Neural cell (in vitro differentiated cells): ENCODE results near the gene STAT4. TPM values are rescaled to one million over a fixed set of nuclear protein-coding genes. Genes with fewer than 3 reads are reported as not detected.

Source experiments
- H2AFZ ChIP-seq: fragments of 200-600, 300-800 bp; sonication (generic), shearing (Covaris generic); 2 replicates; pipeline ENCODE4 v1.6.0; 2014; ENCODE audit warnings: low read depth, mild to moderate bottlenecking, antibody characterized with exemption, low read length, moderate library complexity
- H3F3A ChIP-seq: fragments of 200-600 bp; shearing (Covaris generic); 2 replicates; pipeline ENCODE4 v1.6.1; 2016; ENCODE audit warnings: mild to moderate bottlenecking, moderate library complexity, mixed read lengths, antibody characterized with exemption, low read length; ENCODE audit not compliant: insufficient read depth, poor library complexity, severe bottlenecking
- H3K27ac ChIP-seq: fragments of 200-600, 300-800 bp; sonication (generic), shearing (Covaris generic); 2 replicates; pipeline ENCODE4 v1.5.1; 2014; ENCODE audit warnings: mild to moderate bottlenecking, low read length, moderate library complexity
- H3K27me3 ChIP-seq: fragments of 300-800, 200-600 bp; sonication (generic), shearing (Covaris generic); 2 replicates; pipeline ENCODE4 v1.6.0; 2014; ENCODE audit warnings: mild to moderate bottlenecking, low read depth, low read length, moderate library complexity; ENCODE audit not compliant: insufficient read depth
- H3K36me3 ChIP-seq: fragments of 300-800, 200-600 bp; sonication (generic), shearing (Covaris generic); 2 replicates; pipeline ENCODE4 v1.5.1; 2014; ENCODE audit warnings: mild to moderate bottlenecking, antibody characterized with exemption, low read length, moderate library complexity; ENCODE audit not compliant: insufficient read depth
- H3K4me2 ChIP-seq: fragments of 300-800, 200-600 bp; sonication (generic), shearing (Covaris generic); 2 replicates; pipeline ENCODE4 v1.6.0; 2014; ENCODE audit warnings: mild to moderate bottlenecking, low read length
- H3K4me3 ChIP-seq: fragments of 300-800, 200-600 bp; sonication (generic), shearing (Covaris generic); 2 replicates; pipeline ENCODE4 v1.5.1; 2014; ENCODE audit warnings: mild to moderate bottlenecking, low read length, moderate library complexity
- H3K79me2 ChIP-seq: fragments of 200-600 bp; shearing (Covaris generic); replicated peaks from 2 replicates; pipeline ENCODE4 v1.6.0; 2014; ENCODE audit warnings: mild to moderate bottlenecking, low read length, moderate library complexity; ENCODE audit not compliant: insufficient read depth
- H3K9ac ChIP-seq: fragments of 300-800, 200-600 bp; sonication (generic), shearing (Covaris generic); 2 replicates; pipeline ENCODE4 v1.6.1; 2016; ENCODE audit warnings: mild to moderate bottlenecking, low read length, mixed read lengths
- H3K9me2 ChIP-seq: fragments of 200-600 bp; shearing (Covaris generic); 2 replicates; pipeline ENCODE4 v1.6.1; 2016; ENCODE audit warnings: mild to moderate bottlenecking, low read length, mixed read lengths; ENCODE audit not compliant: insufficient read depth
- H3K9me3 ChIP-seq: fragments of 200-600, 300-800 bp; sonication (generic), shearing (Covaris generic); 2 replicates; pipeline ENCODE4 v1.6.1; 2016; ENCODE audit warnings: mild to moderate bottlenecking, mixed run types, low read length, moderate library complexity, mixed read lengths
- H4K20me1 ChIP-seq: fragments of 200-600 bp; shearing (Covaris generic); 2 replicates; pipeline ENCODE4 v1.6.1; 2016; ENCODE audit warnings: mild to moderate bottlenecking, mixed run types; ENCODE audit not compliant: insufficient read depth
- EP300 ChIP-seq: fragments of 450-650 bp; conservative IDR thresholded peaks from 2 replicates; pipeline ENCODE4 v1.6.1; 2014; ENCODE audit warnings: antibody characterized with exemption, mild to moderate bottlenecking, moderate library complexity; ENCODE audit not compliant: poor library complexity, severe bottlenecking
- EZH2 ChIP-seq: fragments of 200-600, 300-800 bp; shearing (Covaris generic), sonication (generic); IDR thresholded peaks from 2 replicates; pipeline ENCODE4 v1.6.1; 2014; ENCODE audit warnings: antibody characterized with exemption, low read length, borderline replicate concordance, mild to moderate bottlenecking; ENCODE audit not compliant: insufficient read depth, poor library complexity, severe bottlenecking
- MXI1 ChIP-seq: fragments of 450-650 bp; conservative IDR thresholded peaks from 2 replicates; pipeline ENCODE4 v1.6.1; 2014; ENCODE audit warnings: antibody characterized with exemption, mild to moderate bottlenecking; ENCODE audit not compliant: poor library complexity, severe bottlenecking
- POLR2AphosphoS5 ChIP-seq: IDR thresholded peaks from 2 replicates; pipeline ENCODE4 v1.6.1; 2012
- RAD21 ChIP-seq: fragments of 450-650 bp; conservative IDR thresholded peaks from 2 replicates; pipeline ENCODE4 v1.6.1; 2014; ENCODE audit warnings: antibody characterized with exemption, mild to moderate bottlenecking, moderate library complexity
- SMC3 ChIP-seq: fragments of 450-650 bp; conservative IDR thresholded peaks from 2 replicates; pipeline ENCODE4 v1.6.1; 2014; ENCODE audit warnings: antibody characterized with exemption, mild to moderate bottlenecking, moderate library complexity; ENCODE audit not compliant: poor library complexity
- TAF1 ChIP-seq: IDR thresholded peaks from 2 replicates; pipeline ENCODE4 v1.6.1; 2012; ENCODE audit warnings: low read depth
- polyA plus RNA-seq: library from polyadenylated mRNA; depleted of rRNA; stranded (reverse); fragments of >200 nt; gene quantifications from 2 replicates; pipeline ENCODE4 v1.2.3, GENCODE V29; 2014
- TF ChIP-seq, protein P1 (sequence below): fragments of 450-650 bp; IDR thresholded peaks from 2 replicates; pipeline ENCODE4 v1.5.1; 2014; ENCODE audit warnings: antibody characterized with exemption, mild to moderate bottlenecking, moderate library complexity; ENCODE audit not compliant: poor library complexity, severe bottlenecking
- TF ChIP-seq, protein P2 (sequence below): IDR thresholded peaks from 2 replicates; pipeline ENCODE4 v1.6.1; 2012; ENCODE audit warnings: borderline replicate concordance

The STAT4 gene
- polyA plus RNA-seq, 1 donor from 2014 or later: 3.7 TPM

DNA sequence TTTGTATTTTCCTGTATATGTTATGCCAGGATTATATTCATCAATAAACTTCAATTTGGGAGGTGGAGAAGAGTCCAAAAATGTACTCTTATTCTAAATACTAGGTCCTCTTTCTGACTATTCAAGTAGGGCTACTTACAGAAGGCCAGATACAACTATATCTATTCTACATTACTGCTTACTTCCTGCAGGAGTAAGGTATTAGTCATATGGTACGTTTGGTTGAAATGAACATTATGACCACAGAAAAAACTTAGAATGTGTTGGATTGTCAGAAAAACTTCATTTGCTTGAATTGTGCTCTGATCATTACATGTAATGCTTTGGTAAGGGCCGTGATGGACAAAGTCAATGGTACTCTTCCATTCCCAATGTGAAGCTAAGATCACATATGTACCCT lies 35.0 kb downstream of the STAT4 start:
- H3K9me2 ChIP-seq: no peaks in the 10 kb centered on the region
- no peaks in the 10 kb centered on the region for H4K20me1 ChIP-seq
- H2AFZ ChIP-seq: no peak overlapping the region
- no peaks in the 10 kb centered on the region for H3K36me3 ChIP-seq
- H3K4me3 ChIP-seq: no peak overlapping the region
- H3K27ac ChIP-seq: no peak overlapping the region
- no peaks in the 10 kb centered on the region for H3K79me2 ChIP-seq
- H3F3A ChIP-seq: no peaks in the 10 kb centered on the region
- H3K27me3 ChIP-seq: no peaks in the 10 kb centered on the region
- H3K9me3 ChIP-seq: no peaks in the 10 kb centered on the region
- no peak overlapping the region for H3K4me2 ChIP-seq
- TF ChIP-seq EP300 (no peak), EZH2 (no peak), SMC3 (no peak)
- H3K9ac ChIP-seq: no peak overlapping the region

GRCh38 chr2:191115391-191115790 lies 35.4 kb downstream of the STAT4 start:
- Histone ChIP-seq H3K4me3 (no peak overlapping the region), H3K27me3 (no peaks in the 10 kb centered on the region), H3K9ac (no peak overlapping the region), H3F3A (no peaks in the 10 kb centered on the region), H2AFZ (no peak overlapping the region), H3K27ac (no peak overlapping the region), H4K20me1 (no peaks in the 10 kb centered on the region), H3K4me2 (no peak overlapping the region), H3K9me2 (no peaks in the 10 kb centered on the region), H3K9me3 (no peaks in the 10 kb centered on the region), H3K79me2 (no peaks in the 10 kb centered on the region), H3K36me3 (no peaks in the 10 kb centered on the region)
- TF ChIP-seq MXI1: no peak
- no peak for TF ChIP-seq RAD21
- TF ChIP-seq EZH2: no peak
- no peak for TF ChIP-seq EP300

- H3K4me2 ChIP-seq: no peak overlapping the region
- H3K9me3 ChIP-seq: no peaks in the 10 kb centered on the region
- no peaks in the 10 kb centered on the region for H3K36me3 ChIP-seq
- no peaks in the 10 kb centered on the region for H3F3A ChIP-seq
- H4K20me1 ChIP-seq: no peaks in the 10 kb centered on the region
- H3K9me2 ChIP-seq: no peaks in the 10 kb centered on the region
- H3K79me2 ChIP-seq: no peaks in the 10 kb centered on the region
- no peak overlapping the region for H3K27ac ChIP-seq
- H3K4me3 ChIP-seq: no peak overlapping the region
- no peaks in the 10 kb centered on the region for H3K27me3 ChIP-seq
- H3K9ac ChIP-seq: no peak overlapping the region
- TF ChIP-seq EP300: no peak
- no peak for TF ChIP-seq EZH2
- TF ChIP-seq MXI1: no peak
- TF ChIP-seq SMC3: no peak
- TF ChIP-seq TAF1: no peak
- TF ChIP-seq, protein P1, sequence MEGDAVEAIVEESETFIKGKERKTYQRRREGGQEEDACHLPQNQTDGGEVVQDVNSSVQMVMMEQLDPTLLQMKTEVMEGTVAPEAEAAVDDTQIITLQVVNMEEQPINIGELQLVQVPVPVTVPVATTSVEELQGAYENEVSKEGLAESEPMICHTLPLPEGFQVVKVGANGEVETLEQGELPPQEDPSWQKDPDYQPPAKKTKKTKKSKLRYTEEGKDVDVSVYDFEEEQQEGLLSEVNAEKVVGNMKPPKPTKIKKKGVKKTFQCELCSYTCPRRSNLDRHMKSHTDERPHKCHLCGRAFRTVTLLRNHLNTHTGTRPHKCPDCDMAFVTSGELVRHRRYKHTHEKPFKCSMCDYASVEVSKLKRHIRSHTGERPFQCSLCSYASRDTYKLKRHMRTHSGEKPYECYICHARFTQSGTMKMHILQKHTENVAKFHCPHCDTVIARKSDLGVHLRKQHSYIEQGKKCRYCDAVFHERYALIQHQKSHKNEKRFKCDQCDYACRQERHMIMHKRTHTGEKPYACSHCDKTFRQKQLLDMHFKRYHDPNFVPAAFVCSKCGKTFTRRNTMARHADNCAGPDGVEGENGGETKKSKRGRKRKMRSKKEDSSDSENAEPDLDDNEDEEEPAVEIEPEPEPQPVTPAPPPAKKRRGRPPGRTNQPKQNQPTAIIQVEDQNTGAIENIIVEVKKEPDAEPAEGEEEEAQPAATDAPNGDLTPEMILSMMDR: no peak
- no peak for TF ChIP-seq POLR2AphosphoS5
- TF ChIP-seq, protein P2, sequence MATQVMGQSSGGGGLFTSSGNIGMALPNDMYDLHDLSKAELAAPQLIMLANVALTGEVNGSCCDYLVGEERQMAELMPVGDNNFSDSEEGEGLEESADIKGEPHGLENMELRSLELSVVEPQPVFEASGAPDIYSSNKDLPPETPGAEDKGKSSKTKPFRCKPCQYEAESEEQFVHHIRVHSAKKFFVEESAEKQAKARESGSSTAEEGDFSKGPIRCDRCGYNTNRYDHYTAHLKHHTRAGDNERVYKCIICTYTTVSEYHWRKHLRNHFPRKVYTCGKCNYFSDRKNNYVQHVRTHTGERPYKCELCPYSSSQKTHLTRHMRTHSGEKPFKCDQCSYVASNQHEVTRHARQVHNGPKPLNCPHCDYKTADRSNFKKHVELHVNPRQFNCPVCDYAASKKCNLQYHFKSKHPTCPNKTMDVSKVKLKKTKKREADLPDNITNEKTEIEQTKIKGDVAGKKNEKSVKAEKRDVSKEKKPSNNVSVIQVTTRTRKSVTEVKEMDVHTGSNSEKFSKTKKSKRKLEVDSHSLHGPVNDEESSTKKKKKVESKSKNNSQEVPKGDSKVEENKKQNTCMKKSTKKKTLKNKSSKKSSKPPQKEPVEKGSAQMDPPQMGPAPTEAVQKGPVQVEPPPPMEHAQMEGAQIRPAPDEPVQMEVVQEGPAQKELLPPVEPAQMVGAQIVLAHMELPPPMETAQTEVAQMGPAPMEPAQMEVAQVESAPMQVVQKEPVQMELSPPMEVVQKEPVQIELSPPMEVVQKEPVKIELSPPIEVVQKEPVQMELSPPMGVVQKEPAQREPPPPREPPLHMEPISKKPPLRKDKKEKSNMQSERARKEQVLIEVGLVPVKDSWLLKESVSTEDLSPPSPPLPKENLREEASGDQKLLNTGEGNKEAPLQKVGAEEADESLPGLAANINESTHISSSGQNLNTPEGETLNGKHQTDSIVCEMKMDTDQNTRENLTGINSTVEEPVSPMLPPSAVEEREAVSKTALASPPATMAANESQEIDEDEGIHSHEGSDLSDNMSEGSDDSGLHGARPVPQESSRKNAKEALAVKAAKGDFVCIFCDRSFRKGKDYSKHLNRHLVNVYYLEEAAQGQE: no peak
- TF ChIP-seq RAD21: no peak
- H2AFZ ChIP-seq: no peak overlapping the region
These were observed 36.3 kb downstream of the STAT4 start for GRCh38 chr2:191114403-191114886.
